ENCODE measurements around the gene TRIO. TPM values are rescaled to one million over a fixed set of nuclear protein-coding genes. Genes with fewer than 3 reads are reported as not detected.

Gene TRIO
- total and polyA plus RNA-seq, 2 of the 8 experiments (the other 6 are each of a cell fraction or from before 2014, with no cell fraction given) = 35.1 to 69.1 TPM

- H3K4me1 ChIP-seq (replicated peaks in 1 of 4; ENCODE audit: control insufficient read depth in 3 of 4, insufficient read depth in 4 of 4, low read length in 3 of 4) = no peaks in the 10 kb centered on the region
- no peak overlapping the region for H4K5ac ChIP-seq (ENCODE audit: insufficient read length, low read depth, low read length)
- H4K91ac ChIP-seq (replicated peaks; ENCODE audit: insufficient read length, low read length) = no peak overlapping the region
- H3K4ac ChIP-seq (replicated peaks; ENCODE audit: insufficient read length, low read depth, low read length) = no peak overlapping the region
- H3K79me1 ChIP-seq (ENCODE audit: low read depth, low read length) = peaks cover 2% of the 10 kb centered on the region
- H3K18ac ChIP-seq (ENCODE audit: extremely low read depth, low read length) = no peak overlapping the region
- H3K79me2 ChIP-seq (ENCODE audit: control insufficient read depth in 1 of 2, insufficient read depth in 2 of 2, low read length in 2 of 2) = peaks cover 3 to 4% of the 10 kb centered on the region in 2 experiments; a peak in 3 of 4 replicates
- no peak overlapping the region for H3K9ac ChIP-seq (replicated peaks in 1 of 4; ENCODE audit: extremely low read depth in 1 of 4, low read depth in 3 of 4, low read length in 3 of 4)
- H3K27me3 ChIP-seq (replicated peaks in 1 of 4; ENCODE audit: control insufficient read depth in 3 of 4, extremely low read depth in 1 of 4, insufficient read depth in 3 of 4, low read length in 3 of 4) = no peaks in the 10 kb centered on the region
- no peaks in the 10 kb centered on the region for H3K9me3 ChIP-seq (ENCODE audit: insufficient read depth in 2 of 2, low read depth in 1 of 2, low read length in 1 of 2)
- no peak overlapping the region for H2BK20ac ChIP-seq (ENCODE audit: low read length)
- DNase-seq (ENCODE audit: low read depth in 1 of 2, low spot score in 2 of 2) = no peak
- H3K4me2 ChIP-seq (ENCODE audit: insufficient read depth in 1 of 2, low read depth in 2 of 2, low read length in 2 of 2) = no peak overlapping the region
- H3K23me2 ChIP-seq (ENCODE audit: low read depth, low read length) = peaks cover 9% of the 10 kb centered on the region; the same call in 1 of the 2 replicates
- H4K8ac ChIP-seq (ENCODE audit: extremely low read depth, insufficient read depth, low read length) = no peak overlapping the region
- no peak overlapping the region for H2AK5ac ChIP-seq (ENCODE audit: low read depth, low read length)
- WGBS, 2 experiments (ENCODE audit: extremely low coverage in 1 of 2, insufficient coverage in 1 of 2, insufficient read length in 1 of 2, insufficient replicate concordance in 2 of 2, low coverage in 1 of 2, low lambda C conversion rate in 2 of 2, missing lambda C conversion rate in 1 of 2) = 90% methylated on average over 2 of the region's 2 CpGs; no CpG with 5 or more reads in 1 of the 2 experiments
- peaks cover 0 to 30% (median 12%) of the 10 kb centered on the region in 4 experiments; a peak in 5 of 8 replicates for H3K36me3 ChIP-seq (ENCODE audit: control insufficient read depth in 2 of 4, insufficient read depth in 4 of 4, low read length in 3 of 4)
- no peak overlapping the region for H2BK15ac ChIP-seq (ENCODE audit: low read length)
- H2BK5ac ChIP-seq (ENCODE audit: low read depth, low read length) = no peak overlapping the region
- peaks cover 1 to 8% of the 10 kb centered on the region in 2 experiments for H4K20me1 ChIP-seq (replicated peaks in 1 of 2; ENCODE audit: control insufficient read depth in 1 of 2, insufficient read depth in 2 of 2, low read length in 2 of 2)
- no peak overlapping the region for H3K14ac ChIP-seq (ENCODE audit: insufficient read length)
- no peak overlapping the region for H2AFZ ChIP-seq (ENCODE audit: low read length)
- H2BK12ac ChIP-seq (ENCODE audit: low read depth, low read length) = no peak overlapping the region
- ChIA-PET POLR2A (ENCODE audit: partially characterized antibody) (no interaction called here), CTCF (ENCODE audit: partially characterized antibody) (interaction anchor here (0.6 kb wide), 1 partner anchor 89 kb away, joined by 3 read pairs; no protein-coding TSS in a partner anchor)
- no peak overlapping the region for H3K4me3 ChIP-seq (ENCODE audit: extremely low read depth in 1 of 4, insufficient read depth in 2 of 4, low read depth in 3 of 4, low read length in 4 of 4)
- H3K56ac ChIP-seq (replicated peaks; ENCODE audit: insufficient read length, low read depth, low read length) = no peak overlapping the region
- H3K23ac ChIP-seq (ENCODE audit: insufficient read length) = no peak overlapping the region
- FAIRE-seq = no peak
- no peak overlapping the region for H3K27ac ChIP-seq (ENCODE audit: low read depth, low read length)
- no peak overlapping the region for H2BK120ac ChIP-seq (replicated peaks; ENCODE audit: low read depth, low read length)
- TF ChIP-seq CREB1 (IDR thresholded peaks at IDR 0.05) (no peak), GABPA (IDR thresholded peaks at IDR 0.05; ENCODE audit: borderline replicate concordance, insufficient read depth, low read length) (no peak), EZH2 (IDR thresholded peaks at IDR 0.05; ENCODE audit: low read depth, low read length, severe bottlenecking) (no peak), EGR1 (IDR thresholded peaks at IDR 0.05; ENCODE audit: borderline replicate concordance, low read depth, low read length) (no peak), KDM5A (IDR thresholded peaks at IDR 0.05; ENCODE audit: low read length) (no peak), SIRT6 (IDR thresholded peaks at IDR 0.05; ENCODE audit: low read length) (no peak), FOSL1 (IDR thresholded peaks at IDR 0.05; ENCODE audit: insufficient read depth, low read depth, low read length) (no peak), SIX5 (IDR thresholded peaks at IDR 0.05; ENCODE audit: low read depth, low read length) (no peak), RFX5 (IDR thresholded peaks at IDR 0.05; ENCODE audit: borderline replicate concordance, low read depth, low read length) (no peak), MAX (IDR thresholded peaks at IDR 0.05) (no peak), SP4 (IDR thresholded peaks at IDR 0.05; ENCODE audit: low read length) (no peak), RXRA (IDR thresholded peaks at IDR 0.05; ENCODE audit: insufficient read depth, low read depth, low read length) (no peak), SUZ12 (IDR thresholded peaks at IDR 0.05; ENCODE audit: low read length) (no peak)
- TF ChIP-seq, protein P1, sequence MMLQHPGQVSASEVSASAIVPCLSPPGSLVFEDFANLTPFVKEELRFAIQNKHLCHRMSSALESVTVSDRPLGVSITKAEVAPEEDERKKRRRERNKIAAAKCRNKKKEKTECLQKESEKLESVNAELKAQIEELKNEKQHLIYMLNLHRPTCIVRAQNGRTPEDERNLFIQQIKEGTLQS (IDR thresholded peaks at IDR 0.05; ENCODE audit: insufficient read depth, low read depth, low read length) = no peak
Measured at GRCh38 chr5:14306329-14306815, 163.2 kb downstream of the TRIO start.
